HCT116 (cell line): ENCODE measurements around the gene COL23A1. TPM values are rescaled to one million over a fixed set of nuclear protein-coding genes. Genes with fewer than 3 reads are reported as not detected.

Experiments
- ATAC-seq: fragments of 200-7000 bp; cut with Tn5 transposase; 2 replicates; pipeline ENCODE4 v1.9.1; 2020; ENCODE audit warnings: mild to moderate bottlenecking, moderate library complexity
- BruUV-seq: library from RNA; stranded (reverse); fragments of 400-500 nt; replicated peaks from 2 replicates; lab custom pipeline; 2021; lab: Mats Ljungman, UMichigan
- CTCF ChIA-PET: fragments of 300-600 bp; sonication (Branson Sonifier 250); formaldehyde crosslinking; loops from one replicate; lab custom pipeline; 2021; ENCODE audit warnings: antibody characterized with exemption; lab: Charles Lee
- POLR2A ChIA-PET: fragments of 300-600, 350-600 bp; sonication (Branson Sonifier 250); formaldehyde crosslinking; loops from one replicate; lab custom pipeline; 2021; ENCODE audit warnings: antibody characterized with exemption; lab: Charles Lee
- RAD21 ChIA-PET, 2 experiments: fragments of 300-600 bp; sonication (Branson Sonifier 250); formaldehyde crosslinking; loops; one replicate each; lab custom pipeline; 2023; ENCODE audit warnings: low total read pairs in 2 of 2; ENCODE audit not compliant: uncharacterized antibody in 2 of 2, unreplicated experiment in 2 of 2, low non-redundant PET in 1 of 2; lab: Charles Lee
- DNase-seq: peaks from one replicate; pipeline ENCODE4 v3.0.0-alpha.2; 2010; ENCODE audit warnings: low read depth, low spot score
- H2AFZ ChIP-seq: fragments of 200-600 bp; shearing (Covaris generic), sonication (generic); 2 replicates; pipeline ENCODE4 v1.6.1; 2017; ENCODE audit warnings: low read depth, mixed run types, mixed read lengths, antibody characterized with exemption, low read length; ENCODE audit not compliant: poor library complexity, severe bottlenecking
- H3K27ac ChIP-seq: 2 replicates; pipeline ENCODE4 v1.5.1; 2012; ENCODE audit warnings: low read depth, low read length
- H3K27me3 ChIP-seq: fragments of 200-600 bp; sonication (generic); 2 replicates; pipeline ENCODE4 v1.6.1; 2016; ENCODE audit warnings: mixed run types, low read length, mixed read lengths; ENCODE audit not compliant: insufficient read depth
- H3K36me3 ChIP-seq, 2 experiments: fragments of 200-500 bp in 1 of 2; fragments of 200-600 bp in 1 of 2; sonication (Bioruptor generic) in 1 of 2; sonication (generic) in 1 of 2; 2 replicates each; pipeline versions ENCODE4 v1.5.1 to v1.6.1; 2014 to 2016; ENCODE audit warnings: low read length in 2 of 2, inconsistent platforms in 1 of 2, mixed read lengths in 1 of 2, mixed run types in 1 of 2; ENCODE audit not compliant: insufficient read depth in 2 of 2, control insufficient read depth in 1 of 2
- H3K4me1 ChIP-seq, 2 experiments: fragments of 200-600 bp in 1 of 2; sonication (generic) in 1 of 2; 2 replicates each; pipeline versions ENCODE4 v1.5.1 to v1.6.1; 2012 to 2017; ENCODE audit warnings: low read length in 2 of 2, inconsistent platforms in 1 of 2, mild to moderate bottlenecking in 1 of 2, mixed read lengths in 1 of 2, mixed run types in 1 of 2, moderate library complexity in 1 of 2; ENCODE audit not compliant: insufficient read depth in 2 of 2, control insufficient read depth in 1 of 2
- H3K4me2 ChIP-seq: fragments of 200-600 bp; sonication (generic); 2 replicates; pipeline ENCODE4 v1.6.1; 2017; ENCODE audit warnings: mixed run types, low read length, mixed read lengths
- H3K4me3 ChIP-seq, 2 experiments: fragments of 200-600 bp in 1 of 2; sonication (generic) in 1 of 2; replicated peaks in 1 of 2; 2 replicates each; pipeline ENCODE4 v1.5.1; 2011 to 2016; ENCODE audit warnings: low read length in 2 of 2, control low read depth in 1 of 2, low read depth in 1 of 2, mild to moderate bottlenecking in 1 of 2, mixed read lengths in 1 of 2, mixed run types in 1 of 2
- H3K79me2 ChIP-seq: fragments of 200-600 bp; sonication (generic); 2 replicates; pipeline ENCODE4 v1.6.1; 2017; ENCODE audit warnings: mild to moderate bottlenecking, mixed run types, low read length, moderate library complexity, mixed read lengths; ENCODE audit not compliant: insufficient read depth
- H3K9ac ChIP-seq: fragments of 200-600 bp; sonication (generic); 2 replicates; pipeline ENCODE4 v1.6.1; 2016; ENCODE audit warnings: low read length, mixed read lengths
- H3K9me2 ChIP-seq: fragments of 200-600 bp; sonication (generic), shearing (Covaris generic); 2 replicates; pipeline ENCODE4 v1.6.1; 2017; ENCODE audit warnings: mixed run types, mild to moderate bottlenecking, moderate library complexity; ENCODE audit not compliant: insufficient read depth
- H3K9me3 ChIP-seq, 2 experiments: fragments of 200-500 bp in 1 of 2; fragments of 200-600 bp in 1 of 2; sonication (Bioruptor generic) in 1 of 2; sonication (generic) in 1 of 2; 2 replicates each; pipeline ENCODE4 v1.6.1; 2014 to 2017; ENCODE audit warnings: low read length in 2 of 2, mixed read lengths in 2 of 2, inconsistent platforms in 1 of 2, low read depth in 1 of 2, mild to moderate bottlenecking in 1 of 2, mixed run types in 1 of 2, moderate library complexity in 1 of 2; ENCODE audit not compliant: control insufficient read depth in 1 of 2, insufficient read depth in 1 of 2
- H4K20me1 ChIP-seq: fragments of 200-600 bp; sonication (generic), shearing (Covaris generic); 2 replicates; pipeline ENCODE4 v1.6.1; 2017; ENCODE audit warnings: mixed run types, mild to moderate bottlenecking, moderate library complexity; ENCODE audit not compliant: insufficient read depth
- CTCF ChIP-seq, 3 experiments: fragments of 200-600 bp in 1 of 3; sonication (generic) in 1 of 3; IDR thresholded peaks in 2 of 3; conservative IDR thresholded peaks in 1 of 3; 2 replicates each; pipeline ENCODE4 v1.5.1; 2012 to 2017; ENCODE audit warnings: low read depth in 2 of 3, low read length in 2 of 3, antibody characterized with exemption in 1 of 3, borderline replicate concordance in 1 of 3, control low read depth in 1 of 3, mild to moderate bottlenecking in 1 of 3, mixed read lengths in 1 of 3, mixed run types in 1 of 3, moderate library complexity in 1 of 3; ENCODE audit not compliant: insufficient read depth in 1 of 3
- SIN3A ChIP-seq: IDR thresholded peaks from 2 replicates; pipeline ENCODE4 v1.6.1; 2012; ENCODE audit warnings: low read depth
- YY1 ChIP-seq: IDR thresholded peaks from 2 replicates; pipeline ENCODE4 v1.6.1; 2011; ENCODE audit warnings: low read length, low read depth, moderate library complexity, mild to moderate bottlenecking; ENCODE audit not compliant: insufficient replicate concordance; ENCODE audit errors: extremely low read depth
- ZBTB33 ChIP-seq: IDR thresholded peaks from 2 replicates; pipeline ENCODE4 v1.6.1; 2011; ENCODE audit warnings: mild to moderate bottlenecking, low read length, moderate library complexity; ENCODE audit not compliant: insufficient replicate concordance; ENCODE audit errors: extremely low read depth
- intact Hi-C: fragments of 100-400 bp; cut with micrococcal nuclease; formaldehyde crosslinking; loops from 2 replicates; pipeline ENCODE4 v1.10.0; 2022
- total RNA-seq: library from RNA; stranded (reverse); gene quantifications from one replicate; pipeline ENCODE4 v1.2.1, GENCODE V29; 2021; ENCODE audit not compliant: unreplicated experiment

Gene COL23A1
- total RNA-seq, 1 experiment from 2014 or later, result not detected

GRCh38 chr5:178208540-178209227 lies 381.5 kb downstream of the COL23A1 start:
- RAD21 ChIA-PET, result no interaction called here
- Histone ChIP-seq H4K20me1 (peaks cover 57% of the 10 kb centered on the region), H3K79me2 (peaks cover 81% of the 10 kb centered on the region), H3K4me3 (no peak overlapping the region), H3K9me2 (no peaks in the 10 kb centered on the region), H3K4me1 (peaks cover 13 to 30% of the 10 kb centered on the region in 2 experiments)
- no peak for DNase-seq
- TF ChIP-seq SIN3A (no peak), YY1 (no peak), ZBTB33 (no peak), CTCF (IDR thresholded peaks at IDR 0.05 in 2 of 3, conservative IDR thresholded peaks at IDR 0.05 in 1 of 3; ENCODE audit: borderline replicate concordance in 1 of 3, insufficient read depth in 1 of 3, low read depth in 2 of 3, low read length in 2 of 3) (peak in 2 of 3 experiments; percentile 30 to 49; a peak in 3 of 6 replicates)
- TF ChIP-seq, all 23 proteins: peak for 1
- ChIA-PET POLR2A (no interaction called here), CTCF (no interaction called here)
- no peak for ATAC-seq
- Histone ChIP-seq H3K27me3 (no peaks in the 10 kb centered on the region), H3K9me3 (no peaks in the 10 kb centered on the region), H3K27ac (no peak overlapping the region), H3K36me3 (peaks cover 56 to 78% of the 10 kb centered on the region in 2 experiments), H3K4me2 (no peak overlapping the region), H3K9ac (no peak overlapping the region), H2AFZ (no peak overlapping the region)
- intact Hi-C loops, result no loop called here
- BruUV-seq, result no TSS peak
